K562 (cell line): ENCODE measurements around the gene PPFIA3. TPM values are rescaled to one million over a fixed set of nuclear protein-coding genes. Genes with fewer than 3 reads are reported as not detected.

Source experiments
- CBFA2T2 ChIP-seq: fragments of 450-650 bp; conservative IDR thresholded peaks from 2 replicates; pipeline ENCODE4 v1.6.1; 2017; ENCODE audit warnings: mild to moderate bottlenecking
- FIP1L1 ChIP-seq: fragments of 200-400 bp; formaldehyde crosslinking; IDR thresholded peaks from 2 replicates; pipeline ENCODE4 v1.6.1; 2018; ENCODE audit warnings: mild to moderate bottlenecking, low read depth, low read length; ENCODE audit not compliant: poor library complexity, severe bottlenecking
- HBP1 ChIP-seq: fragments of 450-650 bp; formaldehyde crosslinking; IDR thresholded peaks from 2 replicates; pipeline ENCODE4 v1.4.0; 2022; ENCODE audit warnings: missing genetic modification characterization
- HCFC1 ChIP-seq: IDR thresholded peaks from 2 replicates; pipeline ENCODE4 v1.6.1; 2012; ENCODE audit warnings: low read depth, low read length, improper control_type of control experiment
- HINFP ChIP-seq: fragments of 450-650 bp; conservative IDR thresholded peaks from 2 replicates; pipeline ENCODE4 v1.6.1; 2016; ENCODE audit warnings: missing genetic modification characterization, low read depth, mild to moderate bottlenecking, control low read depth, missing compliant biosample characterization
- MAZ ChIP-seq, 2 experiments: fragments of 450-650 bp in 1 of 2; sonication (generic) in 1 of 2; formaldehyde crosslinking; IDR thresholded peaks in 1 of 2; conservative IDR thresholded peaks in 1 of 2; 2 replicates each; pipeline versions ENCODE4 v1.4.0 to v1.5.0; 2020; ENCODE audit warnings: mild to moderate bottlenecking in 1 of 2, missing genetic modification reagents in 1 of 2
- MBD1 ChIP-seq: fragments of 250-450 bp; sonication (Bioruptor Pico); IDR thresholded peaks from 2 replicates; pipeline ENCODE4 v1.8.0; 2022; ENCODE audit warnings: inconsistent platforms
- MED1 ChIP-seq: sonication (generic); formaldehyde crosslinking; IDR thresholded peaks from 2 replicates; pipeline ENCODE4 v1.8.1; 2023; ENCODE audit warnings: missing genetic modification reagents, borderline replicate concordance
- THAP12 ChIP-seq: fragments of 250-450 bp; sonication (Bioruptor Pico); IDR thresholded peaks from 2 replicates; pipeline ENCODE4 v1.9.0; 2021; ENCODE audit warnings: mild to moderate bottlenecking, inconsistent platforms
- VEZF1 ChIP-seq: fragments of 200-800 bp; sonication (Bioruptor generic); IDR thresholded peaks from 2 replicates; pipeline ENCODE4 v1.6.1; 2017; ENCODE audit warnings: missing genetic modification characterization, missing compliant biosample characterization
- ZBTB2 ChIP-seq: fragments of 450-650 bp; IDR thresholded peaks from 2 replicates; pipeline ENCODE4 v1.6.1; 2016; ENCODE audit warnings: antibody characterized with exemption
- ZBTB7A ChIP-seq: IDR thresholded peaks from 2 replicates; pipeline ENCODE4 v1.6.1; 2011; ENCODE audit warnings: low read depth, mild to moderate bottlenecking, low read length, moderate library complexity, borderline replicate concordance; ENCODE audit not compliant: control insufficient read depth
- ZC3H11A ChIP-seq: IDR thresholded peaks from 2 replicates; pipeline ENCODE4 v1.6.1; 2012; ENCODE audit warnings: low read depth, low read length, improper control_type of control experiment
- ZNF165 ChIP-seq: fragments of 250-450 bp; sonication (Bioruptor Pico); IDR thresholded peaks from 2 replicates; pipeline ENCODE4 v1.4.0; 2020; ENCODE audit warnings: borderline replicate concordance
- polyA plus RNA-seq, 8 experiments: library from polyadenylated mRNA; depleted of rRNA in 4 of 8; stranded (reverse) in 5 of 8; unstranded in 3 of 8; fragments of >200 nt; fragmentation: Nextera tagmentation in 2 of 8; fragmentation: Illumina TruSeq in 1 of 8; extraction: Ambion mirVana in 2 of 8; extraction: Trizol in 1 of 8; gene quantifications; 2 replicates each; pipeline versions ENCODE4 v1.2.1 to v1.2.3, GENCODE V29; 2011 to 2014; ENCODE audit warnings: inconsistent platforms in 1 of 8, missing spikeins in 1 of 8
- total RNA-seq, 7 experiments: library from RNA; depleted of rRNA in 6 of 7; stranded (reverse); fragments of >200 nt in 6 of 7; fragmentation: Illumina TruSeq in 2 of 7; extraction: Trizol in 2 of 7; gene quantifications; 2 replicates each; pipeline versions ENCODE4 v1.2.1 to v1.2.3, GENCODE V29; 2011 to 2021; ENCODE audit warnings: low replicate concordance in 1 of 7

The PPFIA3 gene
- total and polyA plus RNA-seq, 9 of the 15 experiments (the other 6 are each of a cell fraction or from before 2014, with no cell fraction given): 0.10 to 53.0 (median 17.6) TPM

GRCh38 chr19:49085020-49085867 is 34.1 kb upstream of the PPFIA3 start, which contains the start of gene SNRNP70 (continued):
- TF ChIP-seq HINFP (tag): no peak
- peak; percentile 88 to 89 for TF ChIP-seq MAZ (CRISPR knock-in tag; conservative IDR thresholded peaks at IDR 0.05 in 1 of 2, IDR thresholded peaks at IDR 0.05 in 1 of 2)
- peak; percentile 95 for TF ChIP-seq THAP12 (CRISPR knock-in tag)
- peak; percentile 33; the same call in 1 of the 2 replicates for TF ChIP-seq ZBTB7A
- TF ChIP-seq CBFA2T2: no peak
- no peak for TF ChIP-seq ZC3H11A
- peak; percentile 90 for TF ChIP-seq VEZF1
- TF ChIP-seq MBD1 (CRISPR knock-in tag): no peak
- peak; percentile 83; the same call in 1 of the 2 replicates for TF ChIP-seq ZNF165 (CRISPR knock-in tag)
- TF ChIP-seq HBP1 (CRISPR knock-in tag): 0 out of 2 replicates have a peak, but pooled peaks have one; percentile 61
- peak; percentile 98 for TF ChIP-seq ZBTB2
- TF ChIP-seq HCFC1: peak; percentile 33
- TF ChIP-seq MED1: no peak
- no peak for TF ChIP-seq FIP1L1
